IPS-20b (cell line): ENCODE results near the gene OR10A3.
A peak's percentile ranks its signal among the peaks of the same experiment; 100 is the strongest.
"Not testable (repeated sequence)": the region's sequence is repeated elsewhere in the genome, so short reads cannot be mapped to it uniquely, and the experiment has no call there.

Experiments
- H3K27ac ChIP-seq: one replicate; pipeline ENCODE4 v1.5.1; 2013; ENCODE audit warnings: low read length
- H3K27me3 ChIP-seq: 2 replicates; pipeline ENCODE4 v1.6.1; 2013; ENCODE audit warnings: mild to moderate bottlenecking, low read length, inconsistent platforms; ENCODE audit not compliant: insufficient read depth
- H3K36me3 ChIP-seq: 2 replicates; pipeline ENCODE4 v1.6.1; 2013; ENCODE audit warnings: low read depth, mild to moderate bottlenecking, inconsistent platforms, low read length, moderate library complexity; ENCODE audit not compliant: insufficient read depth
- H3K4me1 ChIP-seq: 2 replicates; pipeline ENCODE4 v1.6.1; 2013; ENCODE audit warnings: mild to moderate bottlenecking, control low read depth, inconsistent platforms, low read length, moderate library complexity; ENCODE audit not compliant: insufficient read depth
- H3K4me3 ChIP-seq: 2 replicates; pipeline ENCODE4 v1.5.1; 2013; ENCODE audit warnings: mild to moderate bottlenecking, low read length, inconsistent platforms
- H3K9ac ChIP-seq: 2 replicates; pipeline ENCODE4 v1.6.1; 2013; ENCODE audit warnings: low read depth, mild to moderate bottlenecking, inconsistent platforms, low read length, moderate library complexity
- H3K9me3 ChIP-seq: 2 replicates; pipeline ENCODE4 v1.6.1; 2013; ENCODE audit warnings: mild to moderate bottlenecking, low read depth, low read length, inconsistent platforms; ENCODE audit not compliant: insufficient read depth

Gene OR10A3

GRCh38 chr11:7941608-7942007 is at the start of gene OR10A3:
Gene OR10A3 (minus strand): TSS chr11:7941708. CDS start chr11:7939520, 2,188 bp downstream.
- no peak within 1 kb of the TSS for H3K27ac ChIP-seq
- no peaks in the 10 kb centered on the region for H3K4me1 ChIP-seq
- H3K36me3 ChIP-seq = no peaks in the 10 kb centered on the region
- H3K9ac ChIP-seq = no peak within 1 kb of the TSS
- no peak within 1 kb of the TSS for H3K4me3 ChIP-seq
- peaks cover 7% of the 10 kb centered on the region; the same call in 1 of the 2 replicates for H3K9me3 ChIP-seq
- no peaks in the 10 kb centered on the region for H3K27me3 ChIP-seq

- not testable (repeated sequence) for H3K4me1 ChIP-seq, H3K27ac ChIP-seq, H3K27me3 ChIP-seq, H3K9me3 ChIP-seq
- Histone ChIP-seq H3K36me3 (peaks cover 37% of the 10 kb centered on the region), H3K9ac (peak overlapping the region; percentile 83), H3K4me3 (peak overlapping the region; percentile 93)
Observed at GRCh38 chr11:7987560-7987883, 46.0 kb upstream of the OR10A3 start.

GRCh38 chr11:7986768-7987559 is 45.5 kb upstream of the OR10A3 start, which contains the start of gene EIF3F:
Gene EIF3F (plus strand): TSS chr11:7987337. CDS start chr11:7987353, 16 bp downstream.
- no peaks in the 10 kb centered on the region for H3K9me3 ChIP-seq
- H3K27ac ChIP-seq = no peak within 1 kb of the TSS
- H3K36me3 ChIP-seq = peaks cover 31% of the 10 kb centered on the region
- peak within 1 kb of the TSS; percentile 93 for H3K4me3 ChIP-seq
- H3K9ac ChIP-seq = peak within 1 kb of the TSS; percentile 85
- peaks cover 8% of the 10 kb centered on the region; the same call in 1 of the 2 replicates for H3K4me1 ChIP-seq
- H3K27me3 ChIP-seq = no peaks in the 10 kb centered on the region

GRCh38 chr11:7983832-7984590 is 42.5 kb upstream of the OR10A3 start:
- Histone ChIP-seq H3K36me3 (peaks cover 7% of the 10 kb centered on the region), H3K4me3 (no peak overlapping the region), H3K9me3 (no peaks in the 10 kb centered on the region), H3K27ac (no peak overlapping the region), H3K4me1 (peaks cover 8% of the 10 kb centered on the region; the same call in 1 of the 2 replicates), H3K9ac (no peak overlapping the region), H3K27me3 (no peaks in the 10 kb centered on the region)

GRCh38 chr11:7982582-7983119 is 41.1 kb upstream of the OR10A3 start:
- Histone ChIP-seq H3K9ac (no peak overlapping the region), H3K4me3 (no peak overlapping the region), H3K27ac (no peak overlapping the region), H3K9me3 (no peaks in the 10 kb centered on the region), H3K36me3 (no peaks in the 10 kb centered on the region), H3K4me1 (no peaks in the 10 kb centered on the region; the same call in 1 of the 2 replicates), H3K27me3 (no peaks in the 10 kb centered on the region)

GRCh38 chr11:7981619-7982157 is 40.2 kb upstream of the OR10A3 start:
- Histone ChIP-seq H3K36me3 (no peaks in the 10 kb centered on the region), H3K27me3 (no peaks in the 10 kb centered on the region), H3K9me3 (no peaks in the 10 kb centered on the region), H3K4me3 (no peak overlapping the region), H3K9ac (no peak overlapping the region), H3K4me1 (peaks cover 5% of the 10 kb centered on the region; the same call in 1 of the 2 replicates), H3K27ac (no peak overlapping the region)

GRCh38 chr11:7977232-7977917 is 35.9 kb upstream of the OR10A3 start:
- H3K4me3 ChIP-seq = no peak overlapping the region
- H3K9ac ChIP-seq = no peak overlapping the region
- H3K36me3 ChIP-seq = no peaks in the 10 kb centered on the region
- no peaks in the 10 kb centered on the region for H3K27me3 ChIP-seq
- no peak overlapping the region for H3K27ac ChIP-seq
- H3K4me1 ChIP-seq = peaks cover 5% of the 10 kb centered on the region; the same call in 1 of the 2 replicates
- no peaks in the 10 kb centered on the region for H3K9me3 ChIP-seq

- Histone ChIP-seq H3K4me1 (peaks cover 15% of the 10 kb centered on the region; the same call in 1 of the 2 replicates), H3K4me3 (no peak overlapping the region), H3K9ac (no peak overlapping the region), H3K27ac (no peak overlapping the region), H3K36me3 (no peaks in the 10 kb centered on the region), H3K27me3 (no peaks in the 10 kb centered on the region), H3K9me3 (no peaks in the 10 kb centered on the region)
Observed at GRCh38 chr11:7974668-7975067, 33.2 kb upstream of the OR10A3 start.

- no peaks in the 10 kb centered on the region for H3K27me3 ChIP-seq
- no peaks in the 10 kb centered on the region for H3K9me3 ChIP-seq
- H3K36me3 ChIP-seq = no peaks in the 10 kb centered on the region
- no peak overlapping the region for H3K4me3 ChIP-seq
- H3K9ac ChIP-seq = no peak overlapping the region
- no peak overlapping the region for H3K27ac ChIP-seq
- peaks cover 15% of the 10 kb centered on the region; the same call in 1 of the 2 replicates for H3K4me1 ChIP-seq
Observed at GRCh38 chr11:7973011-7973410, 31.5 kb upstream of the OR10A3 start.

GRCh38 chr11:7971846-7972245 is 30.3 kb upstream of the OR10A3 start:
- no peaks in the 10 kb centered on the region for H3K27me3 ChIP-seq

More at GRCh38 chr11:7971846-7972245, 30.3 kb upstream of the OR10A3 start:
- H3K4me3 ChIP-seq = no peak overlapping the region
- H3K4me1 ChIP-seq = peaks cover 9% of the 10 kb centered on the region; the same call in 1 of the 2 replicates
- no peak overlapping the region for H3K9ac ChIP-seq
- no peaks in the 10 kb centered on the region for H3K9me3 ChIP-seq
- H3K36me3 ChIP-seq = no peaks in the 10 kb centered on the region
- no peak overlapping the region for H3K27ac ChIP-seq
